Mesenchymal stem cell (in vitro differentiated cells and primary cell): ENCODE measurements around the gene ERICH6B.

ENCODE experiments used
- DNase-seq: peaks from one replicate; pipeline ENCODE4 v3.0.0-alpha.2; 2013
- H2AFZ ChIP-seq: one replicate; pipeline ENCODE4 v1.6.1; 2013; ENCODE audit warnings: low read depth, mild to moderate bottlenecking, control low read depth, inconsistent platforms, low read length, moderate library complexity
- H2AK5ac ChIP-seq: 2 replicates; pipeline ENCODE4 v1.6.1; 2013; ENCODE audit warnings: low read length, moderate library complexity, mild to moderate bottlenecking, inconsistent platforms; ENCODE audit not compliant: severe bottlenecking
- H2BK120ac ChIP-seq: one replicate; pipeline ENCODE4 v1.6.1; 2013; ENCODE audit warnings: low read depth, mild to moderate bottlenecking, inconsistent platforms, low read length, moderate library complexity
- H2BK12ac ChIP-seq, 2 experiments: one replicate each; pipeline ENCODE4 v1.6.1; 2013; ENCODE audit warnings: inconsistent platforms in 2 of 2, low read length in 2 of 2, mild to moderate bottlenecking in 2 of 2, moderate library complexity in 2 of 2, control low read depth in 1 of 2
- H2BK15ac ChIP-seq: one replicate; pipeline ENCODE4 v1.6.1; 2013; ENCODE audit warnings: mild to moderate bottlenecking, low read depth, inconsistent platforms; ENCODE audit not compliant: poor library complexity, severe bottlenecking
- H2BK5ac ChIP-seq: 2 replicates; pipeline ENCODE4 v1.6.1; 2013; ENCODE audit warnings: low read depth, mild to moderate bottlenecking, low read length, control low read depth, inconsistent platforms; ENCODE audit not compliant: poor library complexity, severe bottlenecking
- H3K14ac ChIP-seq, 2 experiments: one replicate each; pipeline ENCODE4 v1.6.1; 2013; ENCODE audit warnings: inconsistent platforms in 2 of 2, low read length in 2 of 2, control low read depth in 1 of 2, mild to moderate bottlenecking in 1 of 2, moderate library complexity in 1 of 2
- H3K18ac ChIP-seq, 2 experiments: one replicate each; pipeline ENCODE4 v1.6.1; 2013; ENCODE audit warnings: inconsistent platforms in 2 of 2, low read length in 2 of 2, control low read depth in 1 of 2, low read depth in 1 of 2, mild to moderate bottlenecking in 1 of 2
- H3K23ac ChIP-seq, 2 experiments: one replicate each; pipeline ENCODE4 v1.6.1; 2013; ENCODE audit warnings: inconsistent platforms in 2 of 2, low read length in 2 of 2, mild to moderate bottlenecking in 2 of 2, moderate library complexity in 2 of 2, control low read depth in 1 of 2
- H3K27ac ChIP-seq: 2 replicates; pipeline ENCODE4 v1.5.1; 2013; ENCODE audit warnings: mild to moderate bottlenecking, moderate library complexity, low read length, control low read depth, inconsistent platforms; ENCODE audit not compliant: poor library complexity, severe bottlenecking
- H3K27me3 ChIP-seq, 2 experiments: 2 replicates each; pipeline versions ENCODE4 v1.6.1 to v1.7.0; 2013; ENCODE audit warnings: low read length in 2 of 2, mild to moderate bottlenecking in 2 of 2, moderate library complexity in 2 of 2, control low read depth in 1 of 2, inconsistent platforms in 1 of 2; ENCODE audit not compliant: control insufficient read depth in 1 of 2, insufficient read depth in 1 of 2
- H3K36me3 ChIP-seq, 2 experiments: 2 replicates each; pipeline versions ENCODE4 v1.6.1 to v1.7.0; 2013; ENCODE audit warnings: low read length in 2 of 2, control low read depth in 1 of 2, inconsistent platforms in 1 of 2, low read depth in 1 of 2, mild to moderate bottlenecking in 1 of 2; ENCODE audit not compliant: insufficient read depth in 2 of 2, control insufficient read depth in 1 of 2
- H3K4ac ChIP-seq, 2 experiments: one replicate each; pipeline ENCODE4 v1.6.1; 2013; ENCODE audit warnings: inconsistent platforms in 2 of 2, low read length in 2 of 2, mild to moderate bottlenecking in 2 of 2, moderate library complexity in 2 of 2, control low read depth in 1 of 2, low read depth in 1 of 2
- H3K4me1 ChIP-seq: 2 replicates; pipeline ENCODE4 v1.6.1; 2013; ENCODE audit warnings: low read depth, low read length, control low read depth; ENCODE audit not compliant: control insufficient read depth, insufficient read depth
- H3K4me2 ChIP-seq: 2 replicates; pipeline ENCODE4 v1.6.1; 2013; ENCODE audit warnings: low read length, mild to moderate bottlenecking, inconsistent platforms; ENCODE audit not compliant: poor library complexity, severe bottlenecking
- H3K4me3 ChIP-seq, 2 experiments: 2 replicates each; pipeline versions ENCODE4 v1.5.1 to v1.7.0; 2013; ENCODE audit warnings: low read length in 2 of 2, mild to moderate bottlenecking in 2 of 2, control low read depth in 1 of 2, low read depth in 1 of 2; ENCODE audit not compliant: insufficient read depth in 1 of 2
- H3K79me1 ChIP-seq: replicated peaks from 2 replicates; pipeline ENCODE4 v1.6.1; 2013; ENCODE audit warnings: mild to moderate bottlenecking, control low read depth, low read length, inconsistent platforms; ENCODE audit not compliant: poor library complexity, severe bottlenecking
- H3K9ac ChIP-seq: 2 replicates; pipeline ENCODE4 v1.7.0; 2013; ENCODE audit warnings: mild to moderate bottlenecking, low read length, moderate library complexity
- H3K9me3 ChIP-seq: 2 replicates; pipeline ENCODE4 v1.7.0; 2013; ENCODE audit warnings: mild to moderate bottlenecking, low read length; ENCODE audit not compliant: control insufficient read depth
- H4K8ac ChIP-seq: one replicate; pipeline ENCODE4 v1.6.1; 2013; ENCODE audit warnings: inconsistent platforms, mild to moderate bottlenecking, low read length, moderate library complexity
- H4K91ac ChIP-seq: one replicate; pipeline ENCODE4 v1.6.1; 2013; ENCODE audit warnings: mild to moderate bottlenecking, low read length, inconsistent platforms
- WGBS: methylation state at CpG from one replicate; pipeline ENCODE4 v1.1.7; 2013; ENCODE audit warnings: mixed read lengths; 5-methylcytosine and 5-hydroxymethylcytosine counted together

The ERICH6B gene

GRCh38 chr13:45576466-45576865 is 39.1 kb downstream of the ERICH6B start:
- no peak overlapping the region for H2BK12ac ChIP-seq
- no peak overlapping the region for H3K23ac ChIP-seq
- no peaks in the 10 kb centered on the region for H3K79me1 ChIP-seq
- WGBS = 94% methylated on average over 3 of the region's 4 CpGs
- H2AFZ ChIP-seq = no peak overlapping the region
- no peak overlapping the region for H3K4me3 ChIP-seq
- H3K9ac ChIP-seq = no peak overlapping the region
- H3K27me3 ChIP-seq = peaks cover 59 to 72% of the 10 kb centered on the region in 2 experiments
- no peak overlapping the region for H3K4me2 ChIP-seq
- no peak for DNase-seq
- H2BK5ac ChIP-seq = no peak overlapping the region
- H3K4ac ChIP-seq = no peak overlapping the region
- H3K27ac ChIP-seq = no peak overlapping the region
- H3K9me3 ChIP-seq = no peaks in the 10 kb centered on the region
- no peak overlapping the region for H2AK5ac ChIP-seq
- H3K18ac ChIP-seq = no peak overlapping the region
- no peaks in the 10 kb centered on the region for H3K4me1 ChIP-seq
- no peak overlapping the region for H2BK120ac ChIP-seq
- H4K91ac ChIP-seq = no peak overlapping the region
- no peak overlapping the region for H3K14ac ChIP-seq
- no peak overlapping the region for H4K8ac ChIP-seq
- H3K36me3 ChIP-seq = no peaks in the 10 kb centered on the region
- no peak overlapping the region for H2BK15ac ChIP-seq

- Histone ChIP-seq H3K4ac (no peak overlapping the region), H3K9me3 (no peaks in the 10 kb centered on the region), H3K27ac (no peak overlapping the region), H4K8ac (no peak overlapping the region), H3K79me1 (no peaks in the 10 kb centered on the region), H3K27me3 (peaks cover 59 to 76% of the 10 kb centered on the region in 2 experiments), H2BK12ac (no peak overlapping the region), H3K4me3 (no peak overlapping the region), H3K4me1 (no peaks in the 10 kb centered on the region), H3K4me2 (no peak overlapping the region), H2BK5ac (no peak overlapping the region), H3K14ac (no peak overlapping the region), H3K18ac (no peak overlapping the region), H2BK120ac (no peak overlapping the region), H3K36me3 (no peaks in the 10 kb centered on the region), H4K91ac (no peak overlapping the region), H2AK5ac (no peak overlapping the region), H2AFZ (no peak overlapping the region), H3K23ac (no peak overlapping the region), H2BK15ac (no peak overlapping the region), H3K9ac (no peak overlapping the region)
- no peak for DNase-seq
- WGBS = 81% methylated on average over 1 of the region's 1 CpG
Measured at GRCh38 chr13:45575830-45576180, 39.7 kb downstream of the ERICH6B start.

- DNase-seq = no peak
- Histone ChIP-seq H3K4me2 (no peak overlapping the region), H4K8ac (no peak overlapping the region), H3K27ac (no peak overlapping the region), H3K18ac (no peak overlapping the region), H3K4me3 (no peak overlapping the region), H4K91ac (no peak overlapping the region), H2AFZ (peak overlapping the region; percentile 48), H2BK12ac (no peak overlapping the region), H2BK120ac (no peak overlapping the region), H3K9ac (no peak overlapping the region), H2BK5ac (no peak overlapping the region), H3K14ac (peak overlapping the region in 1 of 2 experiments; percentile 71), H3K27me3 (peaks cover 59 to 76% of the 10 kb centered on the region in 2 experiments), H3K79me1 (no peaks in the 10 kb centered on the region), H3K4ac (no peak overlapping the region), H3K9me3 (no peaks in the 10 kb centered on the region), H2AK5ac (no peak overlapping the region), H2BK15ac (no peak overlapping the region), H3K36me3 (no peaks in the 10 kb centered on the region), H3K23ac (no peak overlapping the region), H3K4me1 (no peaks in the 10 kb centered on the region)
- 93% methylated on average over 16 of the region's 16 CpGs for WGBS
Measured at GRCh38 chr13:45575146-45575829, 40.3 kb downstream of the ERICH6B start.

- H3K9ac ChIP-seq = no peak overlapping the region
- H3K27ac ChIP-seq = no peak overlapping the region
- H3K4me3 ChIP-seq = no peak overlapping the region
- no peak overlapping the region for H2BK120ac ChIP-seq
- H2BK12ac ChIP-seq = no peak overlapping the region
- H3K36me3 ChIP-seq = no peaks in the 10 kb centered on the region
- H2BK15ac ChIP-seq = no peak overlapping the region
- H3K79me1 ChIP-seq = no peaks in the 10 kb centered on the region
- no peak overlapping the region for H2BK5ac ChIP-seq
- H3K4ac ChIP-seq = no peak overlapping the region
- H3K14ac ChIP-seq = no peak overlapping the region
- no peak for DNase-seq
- no peak overlapping the region for H4K8ac ChIP-seq
- peak overlapping the region in 1 of 2 experiments; percentile 21 for H3K18ac ChIP-seq
- no peak overlapping the region for H2AK5ac ChIP-seq
- H3K27me3 ChIP-seq = peaks cover 19 to 37% of the 10 kb centered on the region in 2 experiments
- H4K91ac ChIP-seq = no peak overlapping the region
- H2AFZ ChIP-seq = no peak overlapping the region
- no peaks in the 10 kb centered on the region for H3K4me1 ChIP-seq
- no peak overlapping the region for H3K23ac ChIP-seq
- H3K4me2 ChIP-seq = no peak overlapping the region
- no peaks in the 10 kb centered on the region for H3K9me3 ChIP-seq
Measured at GRCh38 chr13:45565331-45565730, 50.2 kb downstream of the ERICH6B start.
